ENCODE measurements around the gene CLEC5A.

DNA sequence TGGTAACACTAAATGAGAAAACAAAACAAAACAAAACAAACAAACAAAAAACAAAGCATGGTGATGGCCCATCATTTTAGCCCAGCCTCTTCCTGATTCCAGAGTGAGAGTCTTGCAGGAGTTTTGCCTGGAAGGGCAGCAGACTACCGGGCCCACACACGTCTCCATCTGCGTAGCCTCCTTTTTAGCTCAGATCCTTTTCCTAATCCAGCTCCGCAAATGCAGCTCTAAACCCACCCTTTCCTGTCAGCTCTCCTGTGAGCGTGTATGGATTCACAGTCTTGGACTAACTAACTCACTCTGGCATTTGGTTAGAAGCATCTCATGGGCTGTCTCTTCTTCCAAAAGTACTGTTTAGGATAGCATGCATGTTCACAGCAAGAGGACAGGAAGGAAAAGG, 16.6 kb downstream of the CLEC5A start:
- TF ChIP-seq, protein P1, sequence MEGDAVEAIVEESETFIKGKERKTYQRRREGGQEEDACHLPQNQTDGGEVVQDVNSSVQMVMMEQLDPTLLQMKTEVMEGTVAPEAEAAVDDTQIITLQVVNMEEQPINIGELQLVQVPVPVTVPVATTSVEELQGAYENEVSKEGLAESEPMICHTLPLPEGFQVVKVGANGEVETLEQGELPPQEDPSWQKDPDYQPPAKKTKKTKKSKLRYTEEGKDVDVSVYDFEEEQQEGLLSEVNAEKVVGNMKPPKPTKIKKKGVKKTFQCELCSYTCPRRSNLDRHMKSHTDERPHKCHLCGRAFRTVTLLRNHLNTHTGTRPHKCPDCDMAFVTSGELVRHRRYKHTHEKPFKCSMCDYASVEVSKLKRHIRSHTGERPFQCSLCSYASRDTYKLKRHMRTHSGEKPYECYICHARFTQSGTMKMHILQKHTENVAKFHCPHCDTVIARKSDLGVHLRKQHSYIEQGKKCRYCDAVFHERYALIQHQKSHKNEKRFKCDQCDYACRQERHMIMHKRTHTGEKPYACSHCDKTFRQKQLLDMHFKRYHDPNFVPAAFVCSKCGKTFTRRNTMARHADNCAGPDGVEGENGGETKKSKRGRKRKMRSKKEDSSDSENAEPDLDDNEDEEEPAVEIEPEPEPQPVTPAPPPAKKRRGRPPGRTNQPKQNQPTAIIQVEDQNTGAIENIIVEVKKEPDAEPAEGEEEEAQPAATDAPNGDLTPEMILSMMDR (optimal IDR thresholded peaks at IDR 0.05 in 1 of 3, IDR thresholded peaks at IDR 0.05 in 1 of 3, conservative IDR thresholded peaks at IDR 0.05 in 1 of 3; ENCODE audit: extremely low read depth in 1 of 3, insufficient read depth in 2 of 3, low read length in 3 of 3): no peak
- no peak for TF ChIP-seq EZH2 (IDR thresholded peaks at IDR 0.05; ENCODE audit: low read length)
